ENCODE measurements around the gene PPP1R2.

PPP1R2 gene

DNA sequence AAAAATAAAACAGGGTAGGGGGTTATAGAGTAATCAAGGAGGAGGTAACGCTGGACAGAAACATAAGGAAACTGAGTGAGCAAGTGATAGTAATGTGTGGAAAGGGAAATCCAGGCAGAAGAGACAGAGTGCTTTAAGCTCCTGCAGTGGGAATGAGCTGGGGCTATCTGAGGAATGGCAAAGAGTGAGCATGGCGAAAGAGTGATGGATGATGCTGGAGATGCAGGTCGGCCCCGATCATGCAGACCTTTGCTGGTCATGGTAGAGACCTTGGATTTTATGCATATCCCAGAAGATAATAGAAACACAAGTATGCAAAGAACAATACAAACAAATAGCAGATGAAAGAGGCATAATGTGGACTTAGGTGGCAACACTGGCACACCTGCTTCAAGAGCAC, 74.3 kb downstream of the PPP1R2 start:
- Histone ChIP-seq H3K9me3 (ENCODE audit: control insufficient read depth in 2 of 2, low read length in 2 of 2) (no peaks in the 10 kb centered on the region), H3K36me3 (ENCODE audit: control insufficient read depth in 2 of 2, insufficient read depth in 2 of 2, low read length in 2 of 2) (no peaks in the 10 kb centered on the region)

DNA sequence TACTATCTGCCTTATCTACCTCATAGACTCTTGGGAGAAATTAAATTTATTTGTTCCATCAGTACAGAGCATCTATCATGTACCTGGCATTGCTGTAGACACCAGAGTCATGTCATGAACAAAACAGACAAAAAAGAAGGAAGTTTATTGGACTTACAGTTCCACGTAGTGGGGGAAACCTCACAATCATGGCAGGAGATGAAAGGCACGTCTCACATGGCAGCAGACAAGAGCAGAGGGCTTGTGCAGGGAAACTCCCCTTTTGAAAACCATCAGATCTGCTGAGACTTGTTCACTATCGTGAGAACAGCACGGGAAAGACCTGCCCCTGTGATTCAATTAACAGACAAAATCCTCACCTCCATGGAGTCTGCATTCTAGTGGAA, 74.7 kb downstream of the PPP1R2 start:
- Histone ChIP-seq H3K27me3 (ENCODE audit: control insufficient read depth in 2 of 2, insufficient read depth in 2 of 2, low read length in 2 of 2) (no peaks in the 10 kb centered on the region), H3K36me3 (ENCODE audit: control insufficient read depth in 2 of 2, insufficient read depth in 2 of 2, low read length in 2 of 2) (no peaks in the 10 kb centered on the region), H3K9ac (ENCODE audit: low read depth in 1 of 2, low read length in 2 of 2) (no peak overlapping the region), H3K4me1 (ENCODE audit: control insufficient read depth in 2 of 2, insufficient read depth in 2 of 2, low read length in 2 of 2) (no peaks in the 10 kb centered on the region), H3K27ac (ENCODE audit: low read depth in 2 of 2, low read length in 2 of 2) (no peak overlapping the region), H3K4me3 (ENCODE audit: low read length in 2 of 2) (no peak overlapping the region), H3K9me3 (ENCODE audit: control insufficient read depth in 2 of 2, low read length in 2 of 2) (no peaks in the 10 kb centered on the region)

More for the DNA sequence above, 74.3 kb downstream of the PPP1R2 start:
- no peaks in the 10 kb centered on the region for H3K27me3 ChIP-seq (ENCODE audit: control insufficient read depth in 2 of 2, insufficient read depth in 2 of 2, low read length in 2 of 2)
- H3K9ac ChIP-seq (ENCODE audit: low read depth in 1 of 2, low read length in 2 of 2): no peak overlapping the region
- no peak overlapping the region for H3K4me3 ChIP-seq (ENCODE audit: low read length in 2 of 2)
- no peaks in the 10 kb centered on the region for H3K4me1 ChIP-seq (ENCODE audit: control insufficient read depth in 2 of 2, insufficient read depth in 2 of 2, low read length in 2 of 2)
- no peak overlapping the region for H3K27ac ChIP-seq (ENCODE audit: low read depth in 2 of 2, low read length in 2 of 2)

DNA sequence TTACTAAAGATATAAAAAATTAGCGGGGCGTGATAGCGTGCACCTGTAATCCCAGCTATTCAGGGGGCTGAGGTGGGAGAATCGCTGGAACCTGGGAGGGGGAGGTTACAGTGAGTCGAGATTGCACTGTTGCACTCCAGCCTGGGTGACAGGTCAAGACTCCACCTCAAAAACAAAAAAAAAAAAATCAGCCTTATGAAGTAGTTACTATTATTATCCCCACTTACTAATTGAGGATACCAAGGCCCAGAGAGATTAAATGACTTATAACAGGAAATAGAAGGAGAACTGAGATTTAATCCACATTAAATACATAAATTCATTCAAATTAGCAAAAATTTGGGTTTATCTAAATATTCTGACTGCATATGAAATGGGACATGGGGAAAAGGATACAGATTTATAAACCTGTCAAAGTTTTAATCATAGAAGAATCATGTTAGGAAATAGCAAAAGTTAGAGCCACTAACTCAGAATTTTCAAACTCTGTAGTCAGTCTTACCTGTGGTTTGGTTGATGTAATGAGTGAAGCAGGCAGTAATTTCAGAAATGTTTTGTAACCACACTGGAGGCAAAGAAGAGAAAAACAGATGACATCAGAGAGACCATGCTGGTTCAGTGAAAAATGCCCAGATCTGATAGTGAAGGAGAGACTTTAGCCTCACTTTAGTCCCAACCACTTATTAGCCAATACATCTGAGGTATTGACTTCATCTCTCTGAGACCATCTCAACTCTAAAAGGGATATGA, 75.3 kb downstream of the PPP1R2 start:
- Histone ChIP-seq H3K9ac (ENCODE audit: low read depth in 1 of 2, low read length in 2 of 2) (no peak overlapping the region), H3K36me3 (ENCODE audit: control insufficient read depth in 2 of 2, insufficient read depth in 2 of 2, low read length in 2 of 2) (no peaks in the 10 kb centered on the region), H3K9me3 (ENCODE audit: control insufficient read depth in 2 of 2, low read length in 2 of 2) (no peaks in the 10 kb centered on the region), H3K27ac (ENCODE audit: low read depth in 2 of 2, low read length in 2 of 2) (no peak overlapping the region), H3K4me1 (ENCODE audit: control insufficient read depth in 2 of 2, insufficient read depth in 2 of 2, low read length in 2 of 2) (peaks cover 0 to 2% of the 10 kb centered on the region in 2 donors), H3K4me3 (ENCODE audit: low read length in 2 of 2) (no peak overlapping the region), H3K27me3 (ENCODE audit: control insufficient read depth in 2 of 2, insufficient read depth in 2 of 2, low read length in 2 of 2) (no peaks in the 10 kb centered on the region)

DNA sequence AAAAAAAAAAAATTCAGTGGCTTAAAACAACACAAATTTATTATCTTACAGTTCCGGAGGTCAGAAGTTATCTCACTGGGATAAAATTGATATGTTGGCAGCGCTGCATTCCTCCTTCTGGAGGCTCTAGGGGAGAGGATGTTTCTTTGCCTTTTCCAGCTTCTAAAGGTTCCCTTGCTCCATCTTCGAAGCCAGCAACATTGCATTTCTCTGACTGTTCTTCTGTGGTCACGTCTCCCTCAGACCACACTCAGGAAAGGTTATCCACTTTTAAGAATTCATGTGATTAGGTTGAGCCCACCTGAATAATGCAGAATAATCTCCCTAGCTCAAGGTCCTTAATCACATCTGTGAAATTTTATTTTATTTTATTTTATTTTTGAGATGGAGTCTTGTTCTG, 76.9 kb downstream of the PPP1R2 start:
- Histone ChIP-seq H3K27ac (ENCODE audit: low read depth in 2 of 2, low read length in 2 of 2) (no peak overlapping the region), H3K9ac (ENCODE audit: low read depth in 1 of 2, low read length in 2 of 2) (no peak overlapping the region), H3K27me3 (ENCODE audit: control insufficient read depth in 2 of 2, insufficient read depth in 2 of 2, low read length in 2 of 2) (no peaks in the 10 kb centered on the region), H3K4me1 (ENCODE audit: control insufficient read depth in 2 of 2, insufficient read depth in 2 of 2, low read length in 2 of 2) (peaks cover 2 to 9% of the 10 kb centered on the region in 2 donors), H3K36me3 (ENCODE audit: control insufficient read depth in 2 of 2, insufficient read depth in 2 of 2, low read length in 2 of 2) (no peaks in the 10 kb centered on the region), H3K4me3 (ENCODE audit: low read length in 2 of 2) (no peak overlapping the region), H3K9me3 (ENCODE audit: control insufficient read depth in 2 of 2, low read length in 2 of 2) (no peaks in the 10 kb centered on the region)

Measured in mucosa of rectum (tissue), 2 donors.